ENCODE measurements around the gene UNK. TPM values are rescaled to one million over a fixed set of nuclear protein-coding genes. Genes with fewer than 3 reads are reported as not detected.
A peak's percentile ranks its signal among the peaks of the same experiment; 100 is the strongest.
"Not testable (repeated sequence)": the region's sequence is repeated elsewhere in the genome, so short reads cannot be mapped to it uniquely, and the experiment has no call there.

Gene UNK
- total and polyA plus RNA-seq, 2 of the 13 experiments (the other 11 are each of a cell fraction or from before 2014, with no cell fraction given): 31.6 to 33.0 TPM

DNA sequence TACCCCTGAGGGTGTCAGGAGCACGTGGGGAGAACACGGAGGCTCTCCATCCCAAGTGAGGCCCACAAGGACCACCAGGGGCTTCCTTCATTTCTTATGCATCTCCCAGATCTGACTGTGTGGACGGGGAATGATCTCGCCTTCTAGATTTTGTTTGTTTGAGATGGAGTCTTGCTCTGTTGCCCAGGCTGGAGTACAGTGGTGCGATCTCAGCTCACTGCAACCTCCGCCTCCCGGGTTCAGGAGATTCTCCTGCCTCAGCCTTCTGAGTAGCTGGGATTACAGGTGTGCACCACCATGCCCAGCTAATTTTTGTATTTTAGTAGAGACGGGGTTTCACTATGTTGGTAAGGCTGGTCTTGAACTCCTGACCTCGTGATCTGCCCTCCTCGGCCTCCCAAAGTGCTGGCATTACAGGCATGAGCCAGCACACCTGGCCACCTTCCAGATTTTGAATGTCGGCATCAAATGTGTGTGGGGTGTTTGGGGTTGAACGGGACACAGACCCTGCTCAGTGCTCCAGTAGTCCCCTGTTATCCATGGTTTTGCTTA, 84.2 kb downstream of the UNK start:
- FAIRE-seq; DNase-seq (ENCODE audit: low spot score); CTCF ChIA-PET (ENCODE audit: low intra/inter-chr PET ratio, low total read pairs); H3K36me3 ChIP-seq (replicated peaks in 1 of 2; ENCODE audit: control insufficient read depth in 1 of 2, insufficient read depth in 2 of 2, low read length in 2 of 2); H2AFZ ChIP-seq (ENCODE audit: low read length); H3K79me2 ChIP-seq (ENCODE audit: insufficient read depth, low read length); ATAC-seq; H3K27me3 ChIP-seq (ENCODE audit: control insufficient read depth in 1 of 2, insufficient read depth in 2 of 2, low read length in 2 of 2); H4K20me1 ChIP-seq (ENCODE audit: insufficient read depth, low read length); in situ Hi-C loops (cut with HindIII; ENCODE audit: extremely low pct_ligation_motif_present, low pct_unique_long_range_greater_than_20kb); H3K9me3 ChIP-seq (ENCODE audit: low read length): not testable (repeated sequence)
- POLR2A ChIA-PET: interaction anchor here (1.3 to 13.8 kb wide), 7 partner anchors 9 to 104 kb away, joined by 5 to 454 read pairs (median 15); partner anchors contain the start of genes GALK1, TRIM47, TRIM65 and UNC13D
- intact Hi-C loops (cut with micrococcal nuclease; ENCODE audit: unreplicated experiment): loop anchor here (2.0 kb wide), 1 partner anchor 14 kb away; the partner anchor contains the start of gene WBP2
- 55% methylated on average over 12 of the region's 12 CpGs for WGBS (ENCODE audit: low lambda C conversion rate)
- H3K9ac ChIP-seq (ENCODE audit: insufficient read depth, low read depth, low read length): peak overlapping the region; percentile 85
- H3K27ac ChIP-seq (ENCODE audit: extremely low read length, insufficient read depth, low read length): peak overlapping the region; percentile 83
- TSS peak; percentile 58 for BruUV-seq (replicated peaks)
- H3K4me3 ChIP-seq (replicated peaks in 1 of 3; ENCODE audit: insufficient read depth in 1 of 3, low read depth in 2 of 3, low read length in 3 of 3): peak overlapping the region in 1 of 3 experiments; percentile 75; a peak in 1 of 6 replicates
- H3K4me2 ChIP-seq (ENCODE audit: low read depth, low read length): peak overlapping the region; percentile 84
- peaks cover 94% of the 10 kb centered on the region for H3K4me1 ChIP-seq (ENCODE audit: insufficient read depth, low read length)
- TF ChIP-seq ZNF253 (CRISPR knock-in tag; IDR thresholded peaks at IDR 0.05; ENCODE audit: borderline replicate concordance) (0 out of 2 replicates have a peak, but pooled peaks have one; percentile 35), BRD4 (CRISPR knock-in tag; IDR thresholded peaks at IDR 0.05) (peak; percentile 22; the same call in 1 of the 2 replicates), ZNF121 (CRISPR knock-in tag; IDR thresholded peaks at IDR 0.05) (peak; percentile 97), ZNF430 (CRISPR knock-in tag; IDR thresholded peaks at IDR 0.05) (peak; percentile 56; the same call in 1 of the 2 replicates), ZMYM2 (CRISPR knock-in tag; IDR thresholded peaks at IDR 0.05) (peak; percentile 85; the same call in 1 of the 2 replicates)
- TF ChIP-seq, protein P1, sequence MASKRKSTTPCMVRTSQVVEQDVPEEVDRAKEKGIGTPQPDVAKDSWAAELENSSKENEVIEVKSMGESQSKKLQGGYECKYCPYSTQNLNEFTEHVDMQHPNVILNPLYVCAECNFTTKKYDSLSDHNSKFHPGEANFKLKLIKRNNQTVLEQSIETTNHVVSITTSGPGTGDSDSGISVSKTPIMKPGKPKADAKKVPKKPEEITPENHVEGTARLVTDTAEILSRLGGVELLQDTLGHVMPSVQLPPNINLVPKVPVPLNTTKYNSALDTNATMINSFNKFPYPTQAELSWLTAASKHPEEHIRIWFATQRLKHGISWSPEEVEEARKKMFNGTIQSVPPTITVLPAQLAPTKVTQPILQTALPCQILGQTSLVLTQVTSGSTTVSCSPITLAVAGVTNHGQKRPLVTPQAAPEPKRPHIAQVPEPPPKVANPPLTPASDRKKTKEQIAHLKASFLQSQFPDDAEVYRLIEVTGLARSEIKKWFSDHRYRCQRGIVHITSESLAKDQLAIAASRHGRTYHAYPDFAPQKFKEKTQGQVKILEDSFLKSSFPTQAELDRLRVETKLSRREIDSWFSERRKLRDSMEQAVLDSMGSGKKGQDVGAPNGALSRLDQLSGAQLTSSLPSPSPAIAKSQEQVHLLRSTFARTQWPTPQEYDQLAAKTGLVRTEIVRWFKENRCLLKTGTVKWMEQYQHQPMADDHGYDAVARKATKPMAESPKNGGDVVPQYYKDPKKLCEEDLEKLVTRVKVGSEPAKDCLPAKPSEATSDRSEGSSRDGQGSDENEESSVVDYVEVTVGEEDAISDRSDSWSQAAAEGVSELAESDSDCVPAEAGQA (IDR thresholded peaks at IDR 0.05; ENCODE audit: low read depth): 0 out of 2 replicates have a peak, but pooled peaks have one; percentile 9
- TF ChIP-seq, protein P1 (CRISPR knock-in tag; IDR thresholded peaks at IDR 0.05; ENCODE audit: borderline replicate concordance): not testable (repeated sequence)
- TF ChIP-seq, protein P2, sequence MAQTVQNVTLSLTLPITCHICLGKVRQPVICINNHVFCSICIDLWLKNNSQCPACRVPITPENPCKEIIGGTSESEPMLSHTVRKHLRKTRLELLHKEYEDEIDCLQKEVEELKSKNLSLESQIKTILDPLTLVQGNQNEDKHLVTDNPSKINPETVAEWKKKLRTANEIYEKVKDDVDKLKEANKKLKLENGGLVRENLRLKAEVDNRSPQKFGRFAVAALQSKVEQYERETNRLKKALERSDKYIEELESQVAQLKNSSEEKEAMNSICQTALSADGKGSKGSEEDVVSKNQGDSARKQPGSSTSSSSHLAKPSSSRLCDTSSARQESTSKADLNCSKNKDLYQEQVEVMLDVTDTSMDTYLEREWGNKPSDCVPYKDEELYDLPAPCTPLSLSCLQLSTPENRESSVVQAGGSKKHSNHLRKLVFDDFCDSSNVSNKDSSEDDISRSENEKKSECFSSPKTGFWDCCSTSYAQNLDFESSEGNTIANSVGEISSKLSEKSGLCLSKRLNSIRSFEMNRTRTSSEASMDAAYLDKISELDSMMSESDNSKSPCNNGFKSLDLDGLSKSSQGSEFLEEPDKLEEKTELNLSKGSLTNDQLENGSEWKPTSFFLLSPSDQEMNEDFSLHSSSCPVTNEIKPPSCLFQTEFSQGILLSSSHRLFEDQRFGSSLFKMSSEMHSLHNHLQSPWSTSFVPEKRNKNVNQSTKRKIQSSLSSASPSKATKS (CRISPR knock-in tag; IDR thresholded peaks at IDR 0.05): 0 out of 2 replicates have a peak, but pooled peaks have one; percentile 40
- TF ChIP-seq, protein P3, sequence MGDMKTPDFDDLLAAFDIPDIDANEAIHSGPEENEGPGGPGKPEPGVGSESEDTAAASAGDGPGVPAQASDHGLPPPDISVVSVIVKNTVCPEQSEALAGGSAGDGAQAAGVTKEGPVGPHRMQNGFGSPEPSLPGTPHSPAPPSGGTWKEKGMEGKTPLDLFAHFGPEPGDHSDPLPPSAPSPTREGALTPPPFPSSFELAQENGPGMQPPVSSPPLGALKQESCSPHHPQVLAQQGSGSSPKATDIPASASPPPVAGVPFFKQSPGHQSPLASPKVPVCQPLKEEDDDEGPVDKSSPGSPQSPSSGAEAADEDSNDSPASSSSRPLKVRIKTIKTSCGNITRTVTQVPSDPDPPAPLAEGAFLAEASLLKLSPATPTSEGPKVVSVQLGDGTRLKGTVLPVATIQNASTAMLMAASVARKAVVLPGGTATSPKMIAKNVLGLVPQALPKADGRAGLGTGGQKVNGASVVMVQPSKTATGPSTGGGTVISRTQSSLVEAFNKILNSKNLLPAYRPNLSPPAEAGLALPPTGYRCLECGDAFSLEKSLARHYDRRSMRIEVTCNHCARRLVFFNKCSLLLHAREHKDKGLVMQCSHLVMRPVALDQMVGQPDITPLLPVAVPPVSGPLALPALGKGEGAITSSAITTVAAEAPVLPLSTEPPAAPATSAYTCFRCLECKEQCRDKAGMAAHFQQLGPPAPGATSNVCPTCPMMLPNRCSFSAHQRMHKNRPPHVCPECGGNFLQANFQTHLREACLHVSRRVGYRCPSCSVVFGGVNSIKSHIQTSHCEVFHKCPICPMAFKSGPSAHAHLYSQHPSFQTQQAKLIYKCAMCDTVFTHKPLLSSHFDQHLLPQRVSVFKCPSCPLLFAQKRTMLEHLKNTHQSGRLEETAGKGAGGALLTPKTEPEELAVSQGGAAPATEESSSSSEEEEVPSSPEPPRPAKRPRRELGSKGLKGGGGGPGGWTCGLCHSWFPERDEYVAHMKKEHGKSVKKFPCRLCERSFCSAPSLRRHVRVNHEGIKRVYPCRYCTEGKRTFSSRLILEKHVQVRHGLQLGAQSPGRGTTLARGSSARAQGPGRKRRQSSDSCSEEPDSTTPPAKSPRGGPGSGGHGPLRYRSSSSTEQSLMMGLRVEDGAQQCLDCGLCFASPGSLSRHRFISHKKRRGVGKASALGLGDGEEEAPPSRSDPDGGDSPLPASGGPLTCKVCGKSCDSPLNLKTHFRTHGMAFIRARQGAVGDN (CRISPR knock-in tag; IDR thresholded peaks at IDR 0.05): peak; percentile 39; the same call in 1 of the 2 replicates

Data from HepG2 (cell line).